Ectodermal cell (in vitro differentiated cells): ENCODE results near the gene HSP90AB1.

Experiments used
- H3K27ac ChIP-seq: 2 replicates; pipeline ENCODE4 v1.7.0; 2013; ENCODE audit warnings: mild to moderate bottlenecking, low read depth, low read length; ENCODE audit not compliant: insufficient read depth, poor library complexity, severe bottlenecking
- H3K27me3 ChIP-seq: 2 replicates; pipeline ENCODE4 v1.7.0; 2013; ENCODE audit warnings: mild to moderate bottlenecking, low read length; ENCODE audit not compliant: insufficient read depth, control insufficient read depth, poor library complexity, severe bottlenecking
- H3K36me3 ChIP-seq: one replicate; pipeline ENCODE4 v1.7.0; 2013; ENCODE audit warnings: low read length; ENCODE audit not compliant: control insufficient read depth, insufficient read depth
- H3K4me1 ChIP-seq: one replicate; pipeline ENCODE4 v1.7.0; 2013; ENCODE audit warnings: low read length; ENCODE audit not compliant: control insufficient read depth, insufficient read depth
- H3K4me3 ChIP-seq: 2 replicates; pipeline ENCODE4 v1.7.0; 2013; ENCODE audit warnings: low read depth, low read length, control low read depth; ENCODE audit not compliant: insufficient read depth
- H3K9me3 ChIP-seq: 2 replicates; pipeline ENCODE4 v1.7.0; 2013; ENCODE audit warnings: mild to moderate bottlenecking, low read length, moderate library complexity; ENCODE audit not compliant: control insufficient read depth
- WGBS, 2 experiments: methylation state at CpG; one replicate each; pipeline ENCODE4 v1.1.7; 2013; ENCODE audit warnings: missing lambda C conversion rate in 2 of 2; 5-methylcytosine and 5-hydroxymethylcytosine counted together

The HSP90AB1 gene

GRCh38 chr6:44249082-44249748, 2.3 kb downstream of the HSP90AB1 start:
- Histone ChIP-seq H3K4me3 (peak overlapping the region; percentile 92), H3K27me3 (no peaks in the 10 kb centered on the region), H3K27ac (no peak overlapping the region), H3K36me3 (peaks cover 51% of the 10 kb centered on the region), H3K4me1 (peaks cover 16% of the 10 kb centered on the region), H3K9me3 (no peaks in the 10 kb centered on the region)
- 91 to 93% methylated on average over 9 of the region's 9 CpGs for WGBS, 2 experiments

DNA sequence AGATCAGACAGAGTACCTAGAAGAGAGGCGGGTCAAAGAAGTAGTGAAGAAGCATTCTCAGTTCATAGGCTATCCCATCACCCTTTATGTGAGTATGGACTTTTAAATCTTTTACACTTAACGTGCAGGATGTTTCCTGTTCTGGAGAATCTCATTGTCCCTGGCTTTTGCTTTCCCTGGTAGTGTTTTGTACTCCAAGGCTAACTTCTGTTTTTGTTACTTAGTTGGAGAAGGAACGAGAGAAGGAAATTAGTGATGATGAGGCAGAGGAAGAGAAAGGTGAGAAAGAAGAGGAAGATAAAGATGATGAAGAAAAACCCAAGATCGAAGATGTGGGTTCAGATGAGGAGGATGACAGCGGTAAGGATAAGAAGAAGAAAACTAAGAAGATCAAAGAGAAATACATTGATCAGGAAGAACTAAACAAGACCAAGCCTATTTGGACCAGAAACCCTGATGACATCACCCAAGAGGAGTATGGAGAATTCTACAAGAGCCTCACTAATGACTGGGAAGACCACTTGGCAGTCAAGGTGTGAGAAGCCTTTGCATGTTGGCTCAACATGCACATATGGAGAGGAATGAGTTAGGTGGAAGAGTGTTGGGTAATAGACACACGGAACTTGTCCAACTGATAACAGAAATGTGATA, 3.3 kb downstream of the HSP90AB1 start:
- Histone ChIP-seq H3K4me3 (no peak overlapping the region), H3K36me3 (peaks cover 52% of the 10 kb centered on the region)
- 95 to 96% methylated on average over 5 to 6 of the region's 6 CpGs for WGBS, 2 experiments

DNA sequence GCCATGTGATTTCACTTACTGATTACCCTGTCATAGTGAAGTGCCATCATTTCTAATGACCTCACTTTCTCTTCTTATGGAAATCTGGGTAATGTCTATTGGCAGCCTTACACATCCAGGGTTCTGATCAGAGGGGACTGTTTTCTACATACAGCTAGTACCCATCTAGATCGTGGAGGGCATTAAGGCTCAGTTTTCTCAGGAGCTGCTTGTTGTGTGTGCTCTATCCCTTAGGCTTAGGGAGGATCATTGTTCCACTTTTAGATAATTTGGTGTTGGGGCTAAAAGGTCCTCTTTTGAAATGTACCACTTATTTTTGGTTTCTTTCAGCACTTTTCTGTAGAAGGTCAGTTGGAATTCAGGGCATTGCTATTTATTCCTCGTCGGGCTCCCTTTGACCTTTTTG, 3.8 kb downstream of the HSP90AB1 start:
- no peak overlapping the region for H3K4me3 ChIP-seq
- H3K4me1 ChIP-seq: peaks cover 7% of the 10 kb centered on the region
- H3K27ac ChIP-seq: no peak overlapping the region
- WGBS, 2 experiments: 94 to 98% methylated on average over 3 of the region's 3 CpGs
- no peaks in the 10 kb centered on the region for H3K9me3 ChIP-seq
- no peaks in the 10 kb centered on the region for H3K27me3 ChIP-seq
- peaks cover 52% of the 10 kb centered on the region for H3K36me3 ChIP-seq

More for the DNA sequence above, 3.3 kb downstream of the HSP90AB1 start:
- Histone ChIP-seq H3K27ac (no peak overlapping the region), H3K9me3 (no peaks in the 10 kb centered on the region), H3K27me3 (no peaks in the 10 kb centered on the region), H3K4me1 (peaks cover 13% of the 10 kb centered on the region)

- WGBS, 2 experiments: 96 to 97% methylated on average over 14 of the region's 14 CpGs
- no peak overlapping the region for H3K27ac ChIP-seq
- H3K4me1 ChIP-seq: peaks cover 5% of the 10 kb centered on the region
- no peaks in the 10 kb centered on the region for H3K27me3 ChIP-seq
- H3K9me3 ChIP-seq: no peaks in the 10 kb centered on the region
- peaks cover 52% of the 10 kb centered on the region for H3K36me3 ChIP-seq
- H3K4me3 ChIP-seq: no peak overlapping the region
Observed at GRCh38 chr6:44251576-44252524, 4.9 kb downstream of the HSP90AB1 start.

DNA sequence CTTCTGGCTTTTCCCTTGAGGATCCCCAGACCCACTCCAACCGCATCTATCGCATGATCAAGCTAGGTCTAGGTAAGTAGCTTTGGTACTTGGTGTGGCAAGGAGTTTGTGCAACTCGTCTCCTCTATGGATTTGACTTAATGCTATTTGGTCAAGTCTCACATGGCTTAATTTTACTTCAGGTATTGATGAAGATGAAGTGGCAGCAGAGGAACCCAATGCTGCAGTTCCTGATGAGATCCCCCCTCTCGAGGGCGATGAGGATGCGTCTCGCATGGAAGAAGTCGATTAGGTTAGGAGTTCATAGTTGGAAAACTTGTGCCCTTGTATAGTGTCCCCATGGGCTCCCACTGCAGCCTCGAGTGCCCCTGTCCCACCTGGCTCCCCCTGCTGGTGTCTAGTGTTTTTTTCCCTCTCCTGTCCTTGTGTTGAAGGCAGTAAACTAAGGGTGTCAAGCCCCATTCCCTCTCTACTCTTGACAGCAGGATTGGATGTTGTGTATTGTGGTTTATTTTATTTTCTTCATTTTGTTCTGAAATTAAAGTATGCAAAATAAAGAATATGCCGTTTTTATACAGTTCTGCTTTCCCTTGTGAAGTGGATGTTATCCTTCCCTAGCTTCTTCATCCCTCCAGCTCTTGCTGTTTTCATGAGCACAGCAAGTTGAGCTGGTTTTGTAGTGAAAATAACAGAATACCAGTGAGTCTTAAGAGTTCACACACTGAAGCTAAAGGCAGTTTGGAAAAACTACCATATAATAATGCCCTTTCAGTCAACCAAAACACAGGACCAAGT, 6.6 kb downstream of the HSP90AB1 start:
- Histone ChIP-seq H3K27me3 (no peaks in the 10 kb centered on the region), H3K27ac (no peak overlapping the region), H3K4me1 (peaks cover 12% of the 10 kb centered on the region), H3K9me3 (no peaks in the 10 kb centered on the region), H3K36me3 (peaks cover 52% of the 10 kb centered on the region), H3K4me3 (no peak overlapping the region)
- 87 to 88% methylated on average over 10 of the region's 10 CpGs for WGBS, 2 experiments

DNA sequence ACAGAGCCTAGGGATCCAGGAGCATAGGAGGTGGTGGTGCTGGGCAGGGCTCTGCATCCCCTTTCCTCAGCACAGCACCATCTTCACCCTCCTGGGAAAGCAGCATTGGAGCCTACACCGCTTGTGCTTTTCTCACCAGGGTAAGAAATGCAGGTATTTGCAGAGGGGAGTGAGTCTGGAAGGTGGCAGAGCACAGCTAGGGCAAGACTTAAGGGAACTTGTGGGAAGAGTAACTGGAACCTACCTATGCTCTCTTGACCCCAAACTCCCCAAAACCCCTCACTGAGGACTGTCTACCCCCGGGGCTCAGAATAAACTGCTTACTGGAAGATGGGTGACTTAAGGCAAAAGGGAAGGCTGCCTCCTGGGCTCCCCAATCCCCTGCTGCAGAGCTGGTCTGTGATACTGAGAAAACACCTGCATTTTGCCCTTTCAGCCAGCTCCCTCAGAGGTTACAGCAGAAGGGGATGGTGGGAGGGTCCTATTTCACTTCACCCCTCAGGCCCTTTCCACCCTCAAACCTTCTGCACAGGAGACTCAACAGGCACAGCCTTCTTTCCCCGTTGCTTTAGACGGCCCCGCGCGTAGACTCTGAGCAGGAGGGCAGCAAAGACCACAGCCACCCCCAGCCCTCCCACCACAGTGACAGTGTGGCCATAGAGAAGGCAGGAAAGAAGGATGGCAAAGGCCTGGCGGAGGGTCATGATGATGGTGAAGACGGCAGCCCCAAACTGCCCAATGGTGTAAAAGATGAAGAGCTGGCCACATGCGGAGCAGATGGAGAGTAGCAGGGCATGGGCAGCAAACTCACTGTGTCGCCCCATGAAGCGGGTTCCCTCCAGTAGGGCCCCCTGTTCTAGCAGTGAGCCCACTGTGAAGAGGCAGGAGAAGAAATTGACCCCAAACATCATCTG, 7.5 kb downstream of the HSP90AB1 start:
- Histone ChIP-seq H3K4me3 (no peak overlapping the region), H3K9me3 (no peaks in the 10 kb centered on the region), H3K4me1 (peaks cover 7% of the 10 kb centered on the region), H3K36me3 (peaks cover 46% of the 10 kb centered on the region), H3K27ac (no peak overlapping the region), H3K27me3 (no peaks in the 10 kb centered on the region)
- 91 to 92% methylated on average over 12 of the region's 12 CpGs for WGBS, 2 experiments

- Histone ChIP-seq H3K27me3 (no peaks in the 10 kb centered on the region), H3K36me3 (peaks cover 38% of the 10 kb centered on the region), H3K9me3 (no peaks in the 10 kb centered on the region), H3K4me1 (peaks cover 7% of the 10 kb centered on the region), H3K27ac (peak overlapping the region; percentile 48), H3K4me3 (no peak overlapping the region)
- 89 to 91% methylated on average over 16 of the region's 16 CpGs for WGBS, 2 experiments
Observed at GRCh38 chr6:44255105-44255808, 8.4 kb downstream of the HSP90AB1 start.

DNA sequence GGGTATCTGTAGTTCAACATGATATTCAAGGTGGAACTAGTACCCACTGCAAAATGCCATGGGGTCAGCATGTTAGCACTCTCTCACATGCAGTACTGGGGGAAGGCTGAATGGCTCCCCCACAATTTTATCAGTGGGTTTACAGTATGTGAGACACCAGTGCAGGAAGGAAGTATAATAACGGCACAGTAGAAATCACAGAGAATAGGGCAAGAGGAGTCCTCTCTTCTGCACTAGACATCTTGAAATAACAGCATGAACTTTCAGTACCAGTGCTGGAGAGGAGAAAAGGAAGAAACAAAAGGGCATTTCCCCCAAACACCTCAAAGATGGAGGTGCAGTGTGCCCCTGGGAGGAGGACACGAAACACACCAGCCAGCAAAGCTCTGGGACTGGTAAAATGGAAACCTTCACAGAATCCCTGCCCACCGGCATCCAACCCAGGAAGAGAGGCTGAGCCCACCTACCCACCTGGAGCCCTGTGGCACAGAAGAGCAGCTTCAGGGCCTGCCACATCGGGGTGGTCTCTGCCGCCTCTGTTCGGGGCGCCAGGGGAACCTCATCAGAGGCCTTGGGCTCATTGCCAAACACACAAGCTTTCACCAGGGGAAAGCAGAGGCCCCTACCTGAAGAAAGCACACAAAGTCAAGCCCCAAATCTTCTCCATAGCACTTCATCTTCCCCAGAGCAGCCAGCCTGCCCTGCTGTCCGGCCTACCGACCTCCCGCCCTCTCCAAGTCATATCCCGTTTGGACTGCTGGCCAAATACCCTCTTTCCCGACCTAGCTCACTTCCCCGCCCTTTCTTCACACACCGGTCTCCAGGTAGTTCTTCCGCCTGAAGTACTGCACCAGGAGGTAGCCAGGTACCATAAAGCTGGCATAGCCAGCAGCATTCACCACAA, 9.2 kb downstream of the HSP90AB1 start:
- H3K9me3 ChIP-seq: no peaks in the 10 kb centered on the region
- no peaks in the 10 kb centered on the region for H3K27me3 ChIP-seq
- H3K4me3 ChIP-seq: peak overlapping the region; percentile 85
- H3K36me3 ChIP-seq: peaks cover 29% of the 10 kb centered on the region
- 34 to 35% methylated on average over 15 of the region's 15 CpGs for WGBS, 2 experiments
- peaks cover 7% of the 10 kb centered on the region for H3K4me1 ChIP-seq
- H3K27ac ChIP-seq: peak overlapping the region; percentile 95
